EH (cell line): ENCODE measurements around the gene MEGF9.
"Not testable (repeated sequence)": the region's sequence is repeated elsewhere in the genome, so short reads cannot be mapped to it uniquely, and the experiment has no call there.

Source experiments
- DNase-seq: peaks from one replicate; pipeline ENCODE4 v3.0.0-alpha.2; 2015; ENCODE audit warnings: low read depth

The MEGF9 gene

DNA sequence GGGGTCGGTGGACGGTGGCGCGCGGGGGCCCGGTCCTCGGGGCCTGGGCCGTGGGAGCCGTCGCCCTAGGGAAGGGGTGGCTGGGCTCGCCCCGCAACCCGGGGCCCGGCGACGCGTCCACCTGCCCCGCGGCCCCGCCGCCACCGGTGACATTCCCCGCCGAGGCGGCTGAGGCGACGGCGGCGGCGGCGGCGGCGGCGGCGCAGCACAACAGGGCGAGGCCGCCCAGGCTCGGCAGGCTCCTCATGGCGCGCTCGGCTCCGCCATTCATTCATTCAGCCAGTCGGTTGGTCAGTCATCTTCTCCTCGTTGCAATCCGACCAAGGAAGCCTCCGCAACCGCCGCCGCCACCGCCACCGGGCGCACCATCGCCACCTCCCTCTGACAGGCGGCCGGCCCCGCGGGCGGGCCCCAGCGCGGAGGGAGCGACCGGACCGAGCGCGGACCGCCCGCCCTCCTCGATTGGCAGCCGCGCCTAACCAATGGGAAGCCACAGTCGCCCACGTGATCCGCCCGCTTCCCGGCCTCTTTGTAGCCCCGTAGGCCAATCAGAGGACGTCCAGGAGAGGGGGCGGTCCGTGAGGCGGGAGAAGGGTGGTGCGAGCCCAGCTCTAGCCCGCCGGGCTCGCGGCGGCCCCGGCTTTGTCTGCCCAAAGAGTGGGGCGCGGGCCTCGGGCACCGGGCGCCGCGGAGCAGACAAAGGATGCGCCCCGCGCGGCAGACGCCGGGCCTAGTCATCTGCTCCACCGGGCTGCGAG lies at the start of gene MEGF9:
Gene MEGF9, minus strand, starts transcription at position 383 of the 758 bp plus-strand sequence. Its CDS starts 112 bp downstream, at position 271.
- peak; percentile 98 for DNase-seq

DNA sequence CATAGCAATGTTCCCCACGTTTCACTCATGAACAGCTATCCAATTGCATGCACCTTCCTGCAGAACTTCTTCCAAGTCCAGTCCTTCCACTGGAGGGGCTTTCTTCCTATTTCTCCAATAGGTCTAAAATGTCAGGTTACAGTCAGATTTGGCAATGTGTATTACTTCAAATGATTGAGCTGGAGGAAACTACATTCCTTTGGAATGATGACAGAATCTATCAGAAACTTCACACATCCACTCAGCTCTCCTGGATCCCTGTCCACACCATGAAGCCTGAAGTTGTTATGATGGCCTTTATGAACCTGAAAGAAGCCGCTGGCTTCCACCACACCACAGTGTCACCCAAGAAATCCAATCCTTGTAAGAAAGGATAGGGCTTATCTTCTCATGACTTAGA lies 46.7 kb upstream of the MEGF9 start:
- DNase-seq: no peak

- DNase-seq: no peak
Measured at GRCh38 chr9:120759755-120760400, 45.6 kb upstream of the MEGF9 start.

GRCh38 chr9:120758544-120758943 lies 44.3 kb upstream of the MEGF9 start:
- no peak for DNase-seq

DNA sequence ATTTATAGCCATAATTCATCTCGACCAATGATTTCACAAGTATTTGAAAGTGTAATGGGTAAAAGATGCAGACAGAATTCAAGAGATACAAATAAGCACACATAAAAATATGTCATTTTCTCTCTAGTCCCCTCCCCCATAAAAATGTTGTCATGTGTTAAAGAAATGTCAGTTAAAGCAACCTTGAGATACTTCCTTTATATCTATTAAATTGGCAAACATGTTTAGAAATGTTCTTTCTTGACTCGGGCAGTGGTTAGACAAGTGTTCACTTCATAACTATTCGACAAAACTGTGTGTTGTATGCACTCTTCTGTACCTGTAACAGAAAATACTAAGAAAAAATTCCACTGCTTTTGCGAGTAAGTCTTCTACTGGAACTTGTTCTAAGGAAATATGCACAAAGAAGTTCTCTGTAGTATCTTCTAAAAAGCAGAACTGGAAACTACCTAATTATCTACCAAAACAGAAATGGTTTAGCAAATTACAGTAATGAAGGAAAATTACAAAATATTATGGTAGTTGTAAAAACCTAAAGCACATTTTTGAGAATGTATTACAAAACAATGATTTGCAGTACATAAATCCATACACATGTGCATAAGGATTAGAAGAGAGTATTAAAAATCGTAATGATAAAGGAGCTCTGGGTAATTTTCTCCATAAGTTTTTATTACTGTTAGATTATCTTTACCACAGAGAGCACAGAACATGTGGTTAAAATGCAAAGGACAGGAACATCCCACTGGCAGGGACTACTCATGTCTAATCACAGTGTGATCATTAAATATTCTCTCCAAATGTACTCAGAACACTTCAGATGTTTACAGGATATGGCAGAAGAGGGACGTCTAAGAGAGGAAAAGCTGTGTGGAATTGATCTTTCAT lies 43.0 kb upstream of the MEGF9 start:
- no peak for DNase-seq

GRCh38 chr9:120756531-120756930 lies 42.3 kb upstream of the MEGF9 start:
- no peak for DNase-seq

GRCh38 chr9:120755810-120756434 lies 41.7 kb upstream of the MEGF9 start:
- DNase-seq: peak; percentile 58

- no peak for DNase-seq
Measured at GRCh38 chr9:120755044-120755443, 40.8 kb upstream of the MEGF9 start.

- DNase-seq: peak; percentile 47
Measured at GRCh38 chr9:120750421-120750820, 36.2 kb upstream of the MEGF9 start.

GRCh38 chr9:120746366-120746765 lies 32.1 kb upstream of the MEGF9 start:
- not testable (repeated sequence) for DNase-seq

- DNase-seq: no peak
Measured at GRCh38 chr9:120745278-120745677, 31.0 kb upstream of the MEGF9 start.

DNA sequence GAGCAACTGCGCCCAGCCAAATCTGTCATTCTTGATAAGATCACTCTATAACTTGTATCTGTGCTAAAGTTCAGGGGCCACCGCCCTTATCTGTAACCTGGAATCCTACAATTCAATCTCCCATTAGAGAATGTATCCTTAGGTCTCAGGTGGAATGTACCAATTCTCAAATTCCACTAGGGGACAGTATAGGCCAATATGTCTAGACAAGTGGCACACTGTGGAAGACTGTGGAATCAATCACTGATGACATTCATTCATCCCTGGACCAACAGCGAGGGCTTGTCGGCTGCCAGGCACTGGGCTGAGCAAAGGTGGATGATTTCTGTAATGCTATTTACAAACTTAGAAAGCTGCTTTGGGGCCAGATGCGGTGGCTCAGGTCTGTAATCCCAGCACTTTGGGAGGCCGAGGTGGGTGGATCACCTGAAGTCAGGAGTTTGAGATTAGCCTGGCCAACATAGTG lies 28.7 kb upstream of the MEGF9 start:
- DNase-seq: peak; percentile 44

GRCh38 chr9:120741701-120742100 lies 27.4 kb upstream of the MEGF9 start:
- no peak for DNase-seq

GRCh38 chr9:120741191-120741590 lies 26.9 kb upstream of the MEGF9 start:
- DNase-seq: no peak

DNA sequence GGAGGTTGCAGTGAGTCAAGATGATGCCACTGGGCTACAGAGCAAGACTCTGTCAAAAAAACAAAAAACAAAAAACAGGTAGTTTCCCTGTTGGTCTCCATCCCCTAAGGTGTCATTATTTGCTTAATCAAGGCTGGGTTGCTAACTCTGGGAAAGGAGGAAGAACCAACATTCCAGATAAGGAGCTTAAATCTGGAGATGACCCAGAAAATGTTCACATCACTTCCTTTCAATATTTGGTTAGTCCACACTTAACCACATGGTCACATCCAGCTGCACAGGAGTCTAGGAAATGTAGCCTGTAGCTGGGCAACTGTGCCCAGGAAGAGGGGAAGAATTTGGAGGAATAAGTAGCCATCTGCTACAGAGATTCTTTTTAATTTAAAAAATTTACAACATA lies 25.9 kb upstream of the MEGF9 start:
- DNase-seq: peak; percentile 31

DNA sequence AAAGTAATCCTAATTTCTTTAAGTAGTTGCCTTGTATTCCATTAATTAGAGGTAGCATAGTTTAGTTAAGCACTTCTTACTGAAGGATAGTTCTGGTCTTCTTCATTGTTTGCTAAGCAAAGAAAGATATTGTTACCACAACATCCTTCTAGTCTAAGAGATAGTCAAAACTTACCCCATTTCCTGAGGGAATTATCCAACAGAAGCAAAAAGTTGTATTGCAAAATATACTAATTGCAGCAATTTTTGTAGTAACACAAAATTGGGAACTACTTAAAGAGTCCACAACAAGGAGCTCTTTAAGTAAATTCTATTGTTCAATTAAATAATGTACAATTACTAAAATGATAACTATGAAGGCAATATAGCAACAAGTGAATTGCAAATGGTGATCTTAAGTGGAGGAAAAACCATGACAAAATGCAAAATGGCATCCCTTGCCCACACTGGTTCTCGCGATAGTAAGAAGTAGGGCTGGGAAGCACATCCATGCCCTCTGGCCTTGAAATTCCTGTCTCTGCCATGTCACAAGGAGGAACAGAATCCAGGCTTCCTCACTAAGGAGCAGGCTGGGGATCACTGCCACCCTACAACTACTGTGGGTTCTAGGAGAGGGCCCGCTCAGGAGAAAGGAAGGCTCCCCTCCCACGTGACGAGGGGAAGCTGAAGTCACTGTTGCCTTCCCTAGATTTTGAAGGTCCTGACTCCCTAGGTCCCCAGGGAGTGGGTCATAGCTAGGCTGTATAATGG lies 23.3 kb upstream of the MEGF9 start:
- no peak for DNase-seq

DNA sequence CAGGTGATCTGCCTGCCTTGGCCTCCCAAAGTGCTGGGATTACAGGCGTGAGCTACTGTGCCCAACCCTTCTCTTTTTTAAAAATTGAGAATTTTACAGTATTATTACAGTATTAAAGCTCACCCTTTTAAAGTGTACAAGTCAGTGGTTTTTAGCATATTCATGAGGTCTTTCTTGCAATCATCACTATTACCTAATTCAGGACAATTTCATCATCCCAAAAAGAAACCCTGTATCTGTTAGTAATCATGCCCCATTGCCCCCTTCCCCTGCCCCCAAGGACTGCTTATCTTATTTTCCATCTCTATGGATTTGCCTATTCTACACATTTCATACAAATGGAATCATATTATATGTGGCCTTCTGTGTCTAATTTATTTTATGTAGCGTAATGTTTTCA lies 22.6 kb upstream of the MEGF9 start:
- no peak for DNase-seq

DNA sequence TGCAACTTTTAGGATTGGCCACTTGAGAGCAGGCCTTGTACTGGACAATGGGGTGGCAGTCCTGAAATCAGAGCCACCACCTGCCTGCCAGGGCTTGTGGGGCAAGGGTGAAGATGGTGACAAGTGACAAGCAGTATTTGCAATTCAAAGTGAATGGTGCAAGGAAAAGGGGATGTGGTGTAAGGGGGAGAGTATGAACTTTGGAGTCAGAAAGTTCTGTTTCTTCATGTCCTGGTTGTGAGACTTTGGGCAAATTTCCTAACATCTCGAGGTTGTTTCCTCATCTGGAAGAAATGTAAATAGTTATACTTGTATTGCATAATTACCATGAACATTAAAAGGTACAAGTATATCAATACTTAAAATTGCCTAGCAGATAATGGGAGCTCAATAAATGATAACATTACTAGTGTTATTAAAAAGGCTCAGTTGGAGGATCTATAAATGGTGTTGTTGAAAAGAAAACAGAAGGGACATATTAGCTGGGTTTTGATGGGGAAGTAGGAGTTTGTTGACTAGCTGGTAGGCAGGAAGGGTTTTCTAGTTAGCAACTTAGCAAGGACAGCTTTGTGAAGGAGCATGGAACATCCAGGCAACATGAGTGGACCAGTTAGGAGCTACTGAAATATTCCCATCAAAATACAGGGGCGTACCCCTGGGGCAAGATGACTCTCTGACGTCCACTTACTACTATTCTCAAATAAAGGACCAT lies 21.3 kb upstream of the MEGF9 start:
- DNase-seq: no peak

DNA sequence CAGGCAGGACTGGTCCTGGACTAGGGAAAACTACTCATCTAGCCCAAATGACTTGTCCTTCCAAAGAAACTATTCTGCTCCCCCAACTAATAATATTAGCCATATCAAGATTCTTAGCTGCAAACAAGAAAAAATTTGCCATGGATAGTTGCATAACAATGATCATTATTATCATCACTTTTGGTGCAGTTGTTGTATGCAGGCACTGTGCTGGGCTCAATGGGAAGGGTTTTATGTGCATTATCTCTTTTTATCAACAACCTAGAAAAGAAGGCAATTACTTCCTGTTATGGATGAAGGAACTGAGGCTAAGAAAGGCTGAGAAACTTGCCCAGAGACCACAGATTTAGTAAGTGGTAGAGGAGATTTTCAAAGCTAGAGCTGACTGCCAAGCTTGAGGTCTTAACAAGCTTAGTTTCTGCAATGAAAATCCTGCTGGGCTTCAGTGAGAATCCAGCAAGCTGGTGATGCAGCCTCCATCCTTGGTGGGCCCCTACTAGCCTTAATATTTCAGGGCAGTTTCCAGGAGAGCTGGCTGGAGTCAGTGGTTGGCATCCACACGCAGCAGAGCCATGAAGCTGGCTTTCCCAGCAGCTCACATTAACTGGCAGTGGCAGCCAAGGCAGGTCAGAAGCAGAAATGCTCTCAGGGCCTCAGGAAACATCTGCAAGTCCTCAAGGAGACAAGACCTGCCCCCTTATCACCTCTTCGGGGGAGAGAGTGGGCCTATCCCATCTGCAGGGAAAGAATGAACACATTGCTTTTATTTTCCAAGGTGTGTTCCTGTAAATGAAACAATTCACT lies 20.5 kb upstream of the MEGF9 start:
- DNase-seq: no peak

DNA sequence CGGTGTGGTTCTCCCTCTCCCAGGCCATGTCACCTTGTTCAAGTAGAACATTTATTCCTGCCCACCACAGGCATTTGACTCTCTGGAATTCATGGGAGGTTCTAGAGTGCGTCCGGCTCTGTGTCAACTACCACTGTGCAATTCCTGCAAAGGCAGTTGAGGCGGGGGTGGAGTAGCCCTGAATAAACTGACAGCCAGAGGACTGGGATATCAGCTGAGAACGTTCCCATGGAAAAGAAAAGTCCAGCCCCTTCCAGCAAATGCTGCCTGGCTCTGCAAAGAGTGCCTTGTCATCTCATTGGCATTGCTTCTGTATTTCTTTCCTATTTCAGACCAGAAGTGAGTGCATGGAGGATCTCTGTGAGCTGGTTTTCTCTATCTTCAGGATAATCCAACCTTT lies 18.9 kb upstream of the MEGF9 start:
- peak; percentile 65 for DNase-seq
